ENCODE results near the gene TMEM37. TPM values are rescaled to one million over a fixed set of nuclear protein-coding genes. Genes with fewer than 3 reads are reported as not detected.

TMEM37 gene
- total and polyA plus RNA-seq, 9 donors: 2.0 to 10.9 (median 5.8) TPM

DNA sequence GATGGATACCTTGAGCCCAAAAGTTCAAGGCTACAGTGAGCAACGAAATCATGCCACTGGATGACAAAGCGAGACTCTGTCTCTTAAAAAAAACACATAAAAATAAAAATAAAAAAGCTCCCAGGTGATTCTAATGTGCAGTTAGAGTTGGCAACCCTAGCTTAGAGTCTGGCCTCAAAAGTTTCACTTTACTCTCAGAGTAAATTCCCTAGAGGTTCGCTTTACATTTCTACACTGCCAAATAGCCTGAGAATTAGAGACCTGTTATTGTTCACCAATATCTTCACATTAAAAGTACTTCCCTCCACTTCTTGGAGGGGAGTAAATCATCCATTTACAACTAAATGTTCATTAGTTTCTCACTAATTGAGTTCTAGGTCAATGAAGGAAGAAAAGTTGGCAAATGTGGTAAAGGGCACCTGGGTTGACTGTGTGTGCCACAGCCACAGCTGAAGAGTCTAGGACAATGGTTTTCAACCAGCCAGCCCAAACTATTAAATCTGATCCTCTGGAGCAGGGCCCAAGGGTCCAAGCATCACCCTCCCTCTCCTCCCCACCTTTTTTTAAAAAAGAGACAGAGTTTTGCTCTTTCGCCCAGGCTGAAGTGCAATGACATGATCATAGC lies 15.2 kb upstream of the TMEM37 start:
- 43% methylated on average over 1 of the region's 4 CpGs for WGBS (ENCODE audit: insufficient coverage)
- H3K36me3 ChIP-seq (ENCODE audit: control insufficient read depth, insufficient read depth, low read length): no peaks in the 10 kb centered on the region
- H3K4me1 ChIP-seq (ENCODE audit: control insufficient read depth, insufficient read depth, low read length): no peaks in the 10 kb centered on the region
- H3K27ac ChIP-seq (ENCODE audit: low read length): no peak overlapping the region
- no peak overlapping the region for H3K4me3 ChIP-seq (ENCODE audit: low read length)
- H3K27me3 ChIP-seq (ENCODE audit: control insufficient read depth, insufficient read depth, low read length): peaks cover 5% of the 10 kb centered on the region
- peaks cover 3% of the 10 kb centered on the region for H3K9me3 ChIP-seq (replicated peaks; ENCODE audit: control insufficient read depth, low read depth, low read length)
- no peak for DNase-seq

DNA sequence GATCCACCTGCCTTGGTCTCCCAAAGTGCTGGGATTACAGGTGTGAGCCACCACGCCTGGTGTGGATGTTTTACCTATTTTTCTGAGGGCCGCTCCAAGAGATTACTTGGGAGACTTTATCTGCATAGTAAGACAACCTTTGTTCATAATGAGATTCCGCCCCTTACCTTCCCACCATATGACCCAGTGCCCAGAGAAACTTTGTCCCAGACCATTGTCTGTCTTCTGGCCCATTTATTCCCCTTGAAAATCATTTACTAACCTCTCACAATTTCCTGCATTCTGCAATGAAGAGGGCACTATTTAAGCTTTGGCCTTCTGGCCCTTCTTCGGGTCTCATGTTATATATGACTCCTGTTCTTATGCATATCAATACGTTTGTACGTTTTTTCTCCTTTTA lies 13.7 kb upstream of the TMEM37 start:
- 100% methylated on average over 2 of the region's 6 CpGs for WGBS (ENCODE audit: insufficient coverage)
- Histone ChIP-seq H3K4me3 (ENCODE audit: low read length) (no peak overlapping the region), H3K27me3 (ENCODE audit: control insufficient read depth, insufficient read depth, low read length) (peaks cover 7% of the 10 kb centered on the region), H3K36me3 (ENCODE audit: control insufficient read depth, insufficient read depth, low read length) (no peaks in the 10 kb centered on the region), H3K27ac (ENCODE audit: low read length) (no peak overlapping the region), H3K4me1 (ENCODE audit: control insufficient read depth, insufficient read depth, low read length) (peaks cover 2% of the 10 kb centered on the region), H3K9me3 (replicated peaks; ENCODE audit: control insufficient read depth, low read depth, low read length) (peaks cover 3% of the 10 kb centered on the region)
- no peak for DNase-seq

DNA sequence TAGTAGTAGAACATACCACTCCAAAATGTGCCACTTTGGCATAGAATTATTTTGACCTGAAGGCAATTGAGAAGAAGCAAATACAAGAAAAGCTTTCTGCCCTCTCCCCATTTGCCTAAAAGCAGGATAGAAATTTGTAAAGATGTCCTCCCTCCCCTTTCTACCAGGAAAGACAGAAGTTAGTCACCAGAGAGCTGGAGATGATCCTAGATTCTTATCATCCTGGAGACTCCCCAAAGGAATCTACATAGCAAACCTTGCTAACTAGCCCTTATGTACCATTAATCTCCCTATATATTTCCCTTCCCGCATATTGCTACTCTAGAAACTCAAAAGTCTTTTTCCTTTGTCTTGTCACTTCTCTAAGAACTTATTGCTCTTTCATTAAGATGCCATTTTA lies 12.6 kb upstream of the TMEM37 start:
- peaks cover 2% of the 10 kb centered on the region for H3K4me1 ChIP-seq (ENCODE audit: control insufficient read depth, insufficient read depth, low read length)
- no peak for DNase-seq
- H3K9me3 ChIP-seq (replicated peaks; ENCODE audit: control insufficient read depth, low read depth, low read length): peaks cover 3% of the 10 kb centered on the region
- no peak overlapping the region for H3K4me3 ChIP-seq (ENCODE audit: low read length)
- 80% methylated on average over 1 of the region's 1 CpG for WGBS (ENCODE audit: insufficient coverage)
- peaks cover 7% of the 10 kb centered on the region for H3K27me3 ChIP-seq (ENCODE audit: control insufficient read depth, insufficient read depth, low read length)
- no peak overlapping the region for H3K27ac ChIP-seq (ENCODE audit: low read length)
- H3K36me3 ChIP-seq (ENCODE audit: control insufficient read depth, insufficient read depth, low read length): no peaks in the 10 kb centered on the region

DNA sequence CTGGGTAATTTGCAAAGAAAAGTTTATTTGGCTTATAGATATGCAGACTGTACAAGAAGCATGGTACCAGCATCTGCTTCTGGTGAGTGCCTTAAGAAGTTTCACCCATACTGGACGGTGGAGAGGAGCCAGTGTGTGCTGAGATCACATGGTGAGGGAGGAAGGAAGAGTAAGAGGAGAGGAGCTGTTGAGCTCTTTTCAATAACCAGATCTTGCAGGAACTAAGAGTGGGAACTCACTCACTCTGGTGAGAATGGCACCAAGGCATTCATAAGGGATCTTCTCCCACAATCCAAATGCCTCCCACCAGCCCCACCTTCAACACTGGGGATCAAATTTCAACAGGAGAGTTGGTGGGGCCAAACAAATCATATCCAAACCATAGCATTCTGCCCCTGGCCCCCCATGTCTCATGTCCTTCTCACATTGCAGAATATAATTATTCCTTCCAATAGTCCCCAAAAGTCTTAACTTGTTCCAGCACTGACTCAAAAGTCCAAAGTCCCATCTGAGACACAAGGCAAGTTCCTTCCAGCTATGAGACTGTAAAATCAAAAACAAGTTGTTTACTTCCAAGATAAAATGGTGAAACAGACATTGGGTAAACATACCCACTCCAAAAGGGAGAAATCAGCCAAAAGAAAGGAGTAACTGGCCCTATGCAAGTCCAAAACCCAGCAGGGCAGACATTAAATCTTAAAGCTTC lies 11.7 kb upstream of the TMEM37 start:
- WGBS (ENCODE audit: insufficient coverage): 57% methylated on average over 1 of the region's 1 CpG
- DNase-seq: no peak
- no peaks in the 10 kb centered on the region for H3K36me3 ChIP-seq (ENCODE audit: control insufficient read depth, insufficient read depth, low read length)
- no peaks in the 10 kb centered on the region for H3K9me3 ChIP-seq (replicated peaks; ENCODE audit: control insufficient read depth, low read depth, low read length)
- no peak overlapping the region for H3K4me3 ChIP-seq (ENCODE audit: low read length)
- H3K27ac ChIP-seq (ENCODE audit: low read length): no peak overlapping the region
- peaks cover 2% of the 10 kb centered on the region for H3K4me1 ChIP-seq (ENCODE audit: control insufficient read depth, insufficient read depth, low read length)
- H3K27me3 ChIP-seq (ENCODE audit: control insufficient read depth, insufficient read depth, low read length): peaks cover 7% of the 10 kb centered on the region

DNA sequence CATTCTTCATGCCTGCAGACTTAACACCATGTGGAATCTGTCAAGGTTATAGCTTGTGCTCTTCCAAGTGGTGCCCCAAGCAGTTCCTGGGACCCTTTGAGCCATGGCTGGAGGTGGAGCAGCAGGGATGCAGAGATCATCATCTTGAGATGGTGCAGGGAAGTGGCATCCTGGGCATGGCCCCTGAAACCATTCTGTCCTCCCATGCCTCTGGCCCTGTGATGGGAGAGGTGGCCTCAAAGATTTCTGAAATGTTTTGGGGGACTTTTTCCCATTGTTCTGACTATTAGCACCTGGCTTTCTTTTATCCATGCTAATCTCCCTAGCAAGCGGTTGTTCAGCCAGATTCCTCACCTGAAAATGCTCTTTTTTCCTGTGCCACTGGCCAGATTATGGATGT lies 10.3 kb upstream of the TMEM37 start:
- Histone ChIP-seq H3K4me1 (ENCODE audit: control insufficient read depth, insufficient read depth, low read length) (peaks cover 2% of the 10 kb centered on the region), H3K27ac (ENCODE audit: low read length) (no peak overlapping the region), H3K4me3 (ENCODE audit: low read length) (no peak overlapping the region), H3K27me3 (ENCODE audit: control insufficient read depth, insufficient read depth, low read length) (peaks cover 7% of the 10 kb centered on the region), H3K9me3 (replicated peaks; ENCODE audit: control insufficient read depth, low read depth, low read length) (no peaks in the 10 kb centered on the region), H3K36me3 (ENCODE audit: control insufficient read depth, insufficient read depth, low read length) (no peaks in the 10 kb centered on the region)
- 83% methylated on average over 1 of the region's 1 CpG for WGBS (ENCODE audit: insufficient coverage)
- DNase-seq: no peak

DNA sequence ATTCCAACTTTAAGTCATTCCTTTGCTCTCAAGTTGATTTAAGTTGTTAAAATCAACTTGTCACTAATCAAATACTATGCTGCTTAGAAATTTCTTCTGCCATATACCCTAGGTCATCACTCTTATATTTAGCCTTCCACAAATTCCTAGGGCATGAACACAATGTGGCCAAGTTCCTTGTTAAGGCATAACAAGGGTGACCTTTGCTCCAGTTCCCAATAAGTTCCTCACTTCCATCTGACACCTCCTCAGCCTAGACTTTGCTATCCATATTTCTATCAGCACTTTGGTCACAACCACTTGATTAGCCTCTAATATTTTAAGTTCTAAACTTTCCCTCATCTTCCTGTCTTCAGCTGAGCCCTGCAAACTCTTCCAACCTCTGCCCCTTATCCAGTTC lies 9.9 kb upstream of the TMEM37 start:
- Histone ChIP-seq H3K27ac (ENCODE audit: low read length) (no peak overlapping the region), H3K9me3 (replicated peaks; ENCODE audit: control insufficient read depth, low read depth, low read length) (no peaks in the 10 kb centered on the region), H3K4me1 (ENCODE audit: control insufficient read depth, insufficient read depth, low read length) (peaks cover 2% of the 10 kb centered on the region), H3K36me3 (ENCODE audit: control insufficient read depth, insufficient read depth, low read length) (no peaks in the 10 kb centered on the region), H3K4me3 (ENCODE audit: low read length) (no peak overlapping the region), H3K27me3 (ENCODE audit: control insufficient read depth, insufficient read depth, low read length) (peaks cover 9% of the 10 kb centered on the region)
- no peak for DNase-seq

DNA sequence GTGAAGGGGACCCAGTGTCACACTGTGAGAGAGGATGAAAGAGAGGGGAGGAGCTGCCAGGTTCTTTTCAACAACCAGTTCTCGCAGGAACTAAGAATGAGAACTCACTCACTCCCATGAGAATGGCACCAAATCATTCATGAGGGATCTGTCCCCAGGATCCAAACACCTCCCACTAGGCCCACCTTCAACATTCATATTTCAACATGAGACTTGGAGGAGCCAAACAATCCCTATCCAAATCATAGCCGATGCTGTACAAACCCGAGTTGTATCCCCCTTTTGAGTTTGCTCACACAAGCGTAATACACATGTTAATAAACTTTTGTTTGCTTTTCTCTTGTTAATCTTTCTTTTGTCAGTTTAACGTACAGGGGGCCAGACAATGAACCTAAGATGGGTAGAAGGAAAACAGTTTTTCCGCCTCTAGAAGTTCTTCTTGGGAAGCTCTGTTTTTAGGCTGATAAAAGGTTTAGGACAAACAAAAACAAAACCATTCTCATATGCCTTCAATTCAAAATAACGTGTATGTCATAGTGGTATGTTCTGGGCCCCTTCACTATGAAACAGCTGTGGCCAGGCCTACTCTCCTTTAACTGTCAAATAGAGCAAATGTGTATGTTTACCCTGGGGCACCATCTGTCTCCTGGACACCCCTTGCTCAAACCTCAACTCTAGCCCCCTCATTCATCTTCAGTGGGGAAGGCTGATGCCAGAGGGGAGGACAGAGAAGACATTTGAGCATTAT lies 9.1 kb upstream of the TMEM37 start:
- no peak overlapping the region for H3K27ac ChIP-seq (ENCODE audit: low read length)
- DNase-seq: no peak
- peaks cover 11% of the 10 kb centered on the region for H3K27me3 ChIP-seq (ENCODE audit: control insufficient read depth, insufficient read depth, low read length)
- peaks cover 2% of the 10 kb centered on the region for H3K4me1 ChIP-seq (ENCODE audit: control insufficient read depth, insufficient read depth, low read length)
- H3K4me3 ChIP-seq (ENCODE audit: low read length): no peak overlapping the region
- H3K36me3 ChIP-seq (ENCODE audit: control insufficient read depth, insufficient read depth, low read length): no peaks in the 10 kb centered on the region
- WGBS (ENCODE audit: insufficient coverage): 100% methylated on average over 2 of the region's 7 CpGs
- no peaks in the 10 kb centered on the region for H3K9me3 ChIP-seq (replicated peaks; ENCODE audit: control insufficient read depth, low read depth, low read length)

DNA sequence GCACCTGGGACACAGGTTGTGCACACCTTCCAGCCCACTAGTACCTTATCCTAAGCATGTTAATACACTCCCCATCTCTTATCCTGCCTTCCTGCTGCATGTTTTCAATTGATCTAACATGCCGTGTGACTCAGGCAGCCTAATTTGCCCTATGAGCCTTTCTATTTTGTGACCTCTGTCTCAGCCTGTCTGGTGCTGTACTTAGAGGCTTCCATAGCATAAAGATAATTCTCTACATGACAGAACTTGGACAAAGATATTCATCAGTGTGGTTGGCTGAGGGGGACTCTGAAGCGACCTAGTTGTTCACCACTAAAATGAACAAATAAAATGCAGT lies 8.6 kb upstream of the TMEM37 start:
- Histone ChIP-seq H3K27me3 (ENCODE audit: control insufficient read depth, insufficient read depth, low read length) (peaks cover 13% of the 10 kb centered on the region), H3K27ac (ENCODE audit: low read length) (no peak overlapping the region), H3K4me3 (ENCODE audit: low read length) (no peak overlapping the region), H3K36me3 (ENCODE audit: control insufficient read depth, insufficient read depth, low read length) (no peaks in the 10 kb centered on the region), H3K9me3 (replicated peaks; ENCODE audit: control insufficient read depth, low read depth, low read length) (no peaks in the 10 kb centered on the region), H3K4me1 (ENCODE audit: control insufficient read depth, insufficient read depth, low read length) (peaks cover 2% of the 10 kb centered on the region)
- DNase-seq: no peak
- WGBS (ENCODE audit: insufficient coverage): 60% methylated on average over 1 of the region's 2 CpGs

DNA sequence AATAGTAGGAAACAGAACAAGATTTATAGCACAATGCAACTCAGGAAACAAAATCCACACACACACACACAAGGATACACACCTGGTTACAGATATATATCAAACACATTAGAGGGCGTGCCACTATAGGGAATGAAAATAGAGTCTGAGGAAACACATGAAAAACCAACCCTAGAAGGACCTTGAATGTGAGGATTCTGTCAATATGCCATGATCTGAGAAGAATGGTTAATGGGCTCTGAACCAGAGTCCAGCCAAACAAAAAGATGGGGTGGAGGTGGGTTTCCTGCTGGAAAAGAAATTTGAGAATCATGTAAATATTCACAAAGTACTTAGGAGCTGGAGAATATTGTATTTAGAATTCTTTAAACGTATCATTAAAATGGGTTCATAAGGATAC lies 7.8 kb upstream of the TMEM37 start:
- WGBS (ENCODE audit: insufficient coverage): 80% methylated on average over 1 of the region's 2 CpGs
- no peak for DNase-seq

DNA sequence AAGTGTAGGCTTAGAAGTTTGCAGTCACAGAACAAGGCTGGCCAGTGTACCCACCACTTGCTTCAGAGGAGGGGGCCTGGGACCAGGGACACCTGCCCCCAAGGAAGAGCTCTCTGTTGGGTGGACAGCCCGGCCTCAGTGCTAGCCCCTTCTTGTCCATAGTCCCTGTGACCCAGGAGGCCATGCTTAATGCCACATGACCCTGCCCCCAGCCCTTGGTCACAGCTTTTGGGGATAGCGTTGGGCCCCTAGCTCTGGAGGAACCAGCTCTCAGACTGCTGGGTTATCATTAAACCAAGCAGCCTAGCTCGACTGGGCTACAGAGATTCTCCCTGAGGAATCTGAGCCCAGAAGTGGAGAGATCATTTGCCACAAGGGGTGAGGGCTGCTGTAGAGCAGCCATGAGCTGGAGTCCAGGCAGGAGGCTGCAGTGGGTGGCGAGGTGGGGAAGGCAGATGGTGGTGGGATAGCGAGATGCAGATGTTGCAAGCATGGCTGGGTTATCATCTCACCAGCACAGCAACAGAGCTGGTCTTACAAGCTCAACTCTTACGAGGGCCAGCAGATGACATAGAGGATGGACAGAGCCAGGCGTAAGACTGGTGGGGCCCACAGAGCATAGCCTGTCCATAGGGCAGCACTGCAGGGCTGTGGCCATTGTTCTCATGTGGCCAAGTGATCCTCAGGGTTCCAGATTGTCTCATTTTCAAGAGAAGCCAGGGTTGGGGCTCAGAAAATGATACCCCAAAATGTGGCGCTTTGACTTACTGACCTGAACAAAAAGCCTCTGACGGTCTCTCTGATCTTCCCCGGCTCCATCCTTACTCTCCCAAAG lies 7.2 kb upstream of the TMEM37 start:
- no peak overlapping the region for H3K4me3 ChIP-seq (ENCODE audit: low read length)
- no peak overlapping the region for H3K27ac ChIP-seq (ENCODE audit: low read length)
- H3K9me3 ChIP-seq (replicated peaks; ENCODE audit: control insufficient read depth, low read depth, low read length): no peaks in the 10 kb centered on the region
- peaks cover 14% of the 10 kb centered on the region for H3K27me3 ChIP-seq (ENCODE audit: control insufficient read depth, insufficient read depth, low read length)
- WGBS (ENCODE audit: insufficient coverage): 80% methylated on average over 10 of the region's 10 CpGs
- peaks cover 2% of the 10 kb centered on the region for H3K4me1 ChIP-seq (ENCODE audit: control insufficient read depth, insufficient read depth, low read length)
- H3K36me3 ChIP-seq (ENCODE audit: control insufficient read depth, insufficient read depth, low read length): no peaks in the 10 kb centered on the region
- no peak for DNase-seq

More for the DNA sequence above, 7.8 kb upstream of the TMEM37 start:
- Histone ChIP-seq H3K27me3 (ENCODE audit: control insufficient read depth, insufficient read depth, low read length) (peaks cover 13% of the 10 kb centered on the region), H3K9me3 (replicated peaks; ENCODE audit: control insufficient read depth, low read depth, low read length) (no peaks in the 10 kb centered on the region), H3K4me1 (ENCODE audit: control insufficient read depth, insufficient read depth, low read length) (peaks cover 2% of the 10 kb centered on the region), H3K36me3 (ENCODE audit: control insufficient read depth, insufficient read depth, low read length) (no peaks in the 10 kb centered on the region), H3K4me3 (ENCODE audit: low read length) (no peak overlapping the region), H3K27ac (ENCODE audit: low read length) (no peak overlapping the region)
